Fibroblast of lung (primary cell): ENCODE measurements around the gene TBXAS1. TPM values are rescaled to one million over a fixed set of nuclear protein-coding genes. Genes with fewer than 3 reads are reported as not detected.
A peak's percentile ranks its signal among the peaks of the same experiment; 100 is the strongest.

Experiments used
- DNase-seq, 2 donors: peaks; one replicate each; pipeline versions ENCODE4 v3.0.0 to v3.0.0-alpha.2; 2010; ENCODE audit warnings: low read depth in 2 of 2
- H2AFZ ChIP-seq: 2 replicates; pipeline ENCODE4 v1.5.1; 2012; ENCODE audit warnings: low read length, control low read depth, inconsistent platforms
- H3K27ac ChIP-seq: 2 replicates; pipeline ENCODE4 v1.5.1; 2011; ENCODE audit warnings: low read length, control low read depth; ENCODE audit not compliant: insufficient read depth
- H3K27me3 ChIP-seq: 2 replicates; pipeline ENCODE4 v1.5.1; 2011; ENCODE audit warnings: mild to moderate bottlenecking, low read length; ENCODE audit not compliant: control insufficient read depth, insufficient read depth
- H3K36me3 ChIP-seq: 2 replicates; pipeline ENCODE4 v1.5.1; 2011; ENCODE audit warnings: low read length; ENCODE audit not compliant: control insufficient read depth, insufficient read depth
- H3K4me1 ChIP-seq: 2 replicates; pipeline ENCODE4 v1.5.1; 2011; ENCODE audit warnings: low read length; ENCODE audit not compliant: control insufficient read depth, insufficient read depth; ENCODE audit errors: extremely low read depth
- H3K4me2 ChIP-seq: 2 replicates; pipeline ENCODE4 v1.5.1; 2011; ENCODE audit warnings: low read length, control low read depth; ENCODE audit not compliant: insufficient read depth; ENCODE audit errors: extremely low read depth
- H3K4me3 ChIP-seq, 4 experiments: fragments of 200-600 bp in 1 of 4; sonication (generic) in 1 of 4; replicated peaks in 1 of 4; 2 replicates each; pipeline ENCODE4 v1.5.1; 2011 to 2016; ENCODE audit warnings: low read length in 4 of 4, low read depth in 3 of 4, mild to moderate bottlenecking in 3 of 4, control low read depth in 2 of 4, inconsistent platforms in 1 of 4, mixed read lengths in 1 of 4; ENCODE audit not compliant: insufficient read depth in 1 of 4; ENCODE audit errors: control extremely low read depth in 1 of 4
- H3K79me2 ChIP-seq: 2 replicates; pipeline ENCODE4 v1.5.1; 2012; ENCODE audit warnings: mild to moderate bottlenecking, low read length, inconsistent platforms; ENCODE audit not compliant: control insufficient read depth, insufficient read depth
- H3K9ac ChIP-seq: 2 replicates; pipeline ENCODE4 v1.5.1; 2011; ENCODE audit warnings: mild to moderate bottlenecking, low read length, control low read depth; ENCODE audit not compliant: insufficient read depth
- H3K9me3 ChIP-seq: 2 replicates; pipeline ENCODE4 v1.5.1; 2012; ENCODE audit warnings: low read depth, low read length; ENCODE audit not compliant: control insufficient read depth, insufficient read depth
- H4K20me1 ChIP-seq: 2 replicates; pipeline ENCODE4 v1.5.1; 2011; ENCODE audit warnings: low read length; ENCODE audit not compliant: control insufficient read depth, insufficient read depth; ENCODE audit errors: extremely low read depth
- CTCF ChIP-seq, 2 donors: IDR thresholded peaks in 1 of 2; conservative IDR thresholded peaks in 1 of 2; 1 replicate in 1 of 2; 2 replicates in 1 of 2; pipeline ENCODE4 v1.5.1; 2011 to 2012; ENCODE audit warnings: low read length in 2 of 2, control low read depth in 1 of 2, inconsistent platforms in 1 of 2, low read depth in 1 of 2, mild to moderate bottlenecking in 1 of 2
- EZH2 ChIP-seq: IDR thresholded peaks from 2 replicates; pipeline ENCODE4 v1.5.1; 2012; ENCODE audit warnings: low read length, control low read depth, mild to moderate bottlenecking; ENCODE audit errors: missing control alignments
- polyA plus RNA-seq, 2 donors: library from polyadenylated mRNA; depleted of rRNA in 1 of 2; stranded (reverse) in 1 of 2; unstranded in 1 of 2; fragments of >200 nt; gene quantifications; 2 replicates each; pipeline ENCODE4 v1.2.1, GENCODE V29; 2011 to 2012; ENCODE audit warnings: missing spikeins in 1 of 2
- total RNA-seq: library from RNA; depleted of rRNA; stranded (reverse); fragments of >200 nt; gene quantifications from 2 replicates; pipeline ENCODE4 v1.2.1, GENCODE V29; 2014

TBXAS1 gene
- total and polyA plus RNA-seq, 2 donors (not counting 1 experiment from before 2014, with no cell fraction given): 1.5 to 2.1 TPM

- Histone ChIP-seq H3K4me1 (peaks cover 25% of the 10 kb centered on the region), H3K27ac (peak overlapping the region; percentile 30), H3K27me3 (no peaks in the 10 kb centered on the region), H3K9ac (peak overlapping the region; percentile 92), H3K9me3 (no peaks in the 10 kb centered on the region), H3K79me2 (no peaks in the 10 kb centered on the region), H3K36me3 (no peaks in the 10 kb centered on the region), H3K4me2 (peak overlapping the region; percentile 95), H2AFZ (peak overlapping the region; percentile 69), H3K4me3 (peak overlapping the region; percentile 54 to 78 (median 66)), H4K20me1 (no peaks in the 10 kb centered on the region)
- peak in 1 of 2 donors; percentile 5 for DNase-seq
- TF ChIP-seq CTCF (conservative IDR thresholded peaks at IDR 0.05 in 1 of 2, IDR thresholded peaks at IDR 0.05 in 1 of 2; ENCODE audit: low read depth in 1 of 2, low read length in 2 of 2) (no peak), EZH2 (no peak)
These were observed 233.1 kb downstream of the TBXAS1 start for GRCh38 chr7:140062118-140062527.

- peaks cover 25% of the 10 kb centered on the region for H3K4me1 ChIP-seq
- peak; percentile 78 to 84 for DNase-seq
These were observed 233.7 kb downstream of the TBXAS1 start, which contains the start of gene PARP12 for GRCh38 chr7:140062528-140063299. Gene PARP12, minus strand, starts transcription at chr7:140062951. Its CDS starts 104 bp downstream, at chr7:140062847.

More at GRCh38 chr7:140062528-140063299, 233.7 kb downstream of the TBXAS1 start, which contains the start of gene PARP12:
- peak within 1 kb of the TSS; percentile 92 for H3K9ac ChIP-seq
- H3K79me2 ChIP-seq: no peaks in the 10 kb centered on the region
- TF ChIP-seq EZH2 (no peak), CTCF (conservative IDR thresholded peaks at IDR 0.05 in 1 of 2, IDR thresholded peaks at IDR 0.05 in 1 of 2; ENCODE audit: low read depth in 1 of 2, low read length in 2 of 2) (no peak)
- peak within 1 kb of the TSS; percentile 95 for H3K4me2 ChIP-seq
- no peaks in the 10 kb centered on the region for H3K36me3 ChIP-seq
- H2AFZ ChIP-seq: peak within 1 kb of the TSS; percentile 81
- no peaks in the 10 kb centered on the region for H3K27me3 ChIP-seq
- no peaks in the 10 kb centered on the region for H4K20me1 ChIP-seq
- H3K27ac ChIP-seq: peak within 1 kb of the TSS; percentile 73
- peak within 1 kb of the TSS; percentile 58 to 78 (median 70) for H3K4me3 ChIP-seq
- no peaks in the 10 kb centered on the region for H3K9me3 ChIP-seq
